ENCODE data around the gene RBMS1. TPM values are rescaled to one million over a fixed set of nuclear protein-coding genes. Genes with fewer than 3 reads are reported as not detected.

RBMS1 gene
- total RNA-seq, 1 donor = 170 TPM

DNA sequence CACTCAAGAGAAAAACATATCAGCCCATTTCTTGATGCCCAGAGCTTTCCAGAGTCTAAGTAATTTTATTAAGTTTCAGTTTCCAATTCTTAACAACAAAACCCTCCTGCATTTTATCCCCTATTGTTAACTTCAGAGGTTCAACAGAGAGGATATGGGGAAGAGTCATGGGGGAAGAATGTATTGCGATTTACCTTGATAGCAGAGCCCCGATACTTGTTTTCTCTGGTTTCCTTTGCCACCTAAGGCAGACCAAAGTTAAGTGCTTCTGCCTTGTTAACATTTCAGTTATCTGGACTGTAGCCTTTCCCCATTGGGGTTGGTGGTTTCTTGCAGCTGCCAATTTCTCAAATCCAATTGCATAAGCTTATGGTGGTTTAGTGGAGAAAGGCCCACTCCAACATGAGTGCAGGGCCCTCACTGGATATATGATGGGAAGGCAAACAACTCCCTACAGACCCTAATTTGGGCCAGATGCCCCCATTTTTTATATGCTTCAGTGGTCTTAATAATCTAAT lies 211.5 kb downstream of the RBMS1 start:
- H3K4me3 ChIP-seq (ENCODE audit: low read depth, low read length) = no peak overlapping the region
- TF ChIP-seq, protein P1, sequence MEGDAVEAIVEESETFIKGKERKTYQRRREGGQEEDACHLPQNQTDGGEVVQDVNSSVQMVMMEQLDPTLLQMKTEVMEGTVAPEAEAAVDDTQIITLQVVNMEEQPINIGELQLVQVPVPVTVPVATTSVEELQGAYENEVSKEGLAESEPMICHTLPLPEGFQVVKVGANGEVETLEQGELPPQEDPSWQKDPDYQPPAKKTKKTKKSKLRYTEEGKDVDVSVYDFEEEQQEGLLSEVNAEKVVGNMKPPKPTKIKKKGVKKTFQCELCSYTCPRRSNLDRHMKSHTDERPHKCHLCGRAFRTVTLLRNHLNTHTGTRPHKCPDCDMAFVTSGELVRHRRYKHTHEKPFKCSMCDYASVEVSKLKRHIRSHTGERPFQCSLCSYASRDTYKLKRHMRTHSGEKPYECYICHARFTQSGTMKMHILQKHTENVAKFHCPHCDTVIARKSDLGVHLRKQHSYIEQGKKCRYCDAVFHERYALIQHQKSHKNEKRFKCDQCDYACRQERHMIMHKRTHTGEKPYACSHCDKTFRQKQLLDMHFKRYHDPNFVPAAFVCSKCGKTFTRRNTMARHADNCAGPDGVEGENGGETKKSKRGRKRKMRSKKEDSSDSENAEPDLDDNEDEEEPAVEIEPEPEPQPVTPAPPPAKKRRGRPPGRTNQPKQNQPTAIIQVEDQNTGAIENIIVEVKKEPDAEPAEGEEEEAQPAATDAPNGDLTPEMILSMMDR (IDR thresholded peaks at IDR 0.05; ENCODE audit: insufficient read depth, low read length) = no peak
- DNase-seq (ENCODE audit: low read depth) = peak; percentile 68

DNA sequence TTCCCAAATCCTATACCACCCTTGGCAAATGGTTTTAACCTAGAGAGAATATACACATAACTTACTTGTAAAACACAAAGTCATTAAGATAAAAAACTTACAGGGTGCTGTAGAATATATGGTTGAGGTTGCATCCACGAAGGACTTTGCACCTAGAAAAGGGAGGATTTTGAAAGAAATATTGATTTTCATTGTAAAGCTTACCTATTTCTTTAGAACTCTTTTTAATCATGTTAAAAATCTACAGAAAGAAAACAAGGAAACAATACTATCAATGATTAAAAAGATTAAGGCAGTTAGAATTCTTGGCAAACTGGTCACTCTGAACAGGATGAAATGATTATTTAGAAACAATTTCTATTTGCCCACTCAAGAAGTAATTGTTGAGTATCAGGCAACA lies 212.4 kb downstream of the RBMS1 start:
- no peak overlapping the region for H3K4me3 ChIP-seq (ENCODE audit: low read depth, low read length)
- TF ChIP-seq, protein P1 (IDR thresholded peaks at IDR 0.05; ENCODE audit: insufficient read depth, low read length) = no peak
- DNase-seq (ENCODE audit: low read depth) = no peak

DNA sequence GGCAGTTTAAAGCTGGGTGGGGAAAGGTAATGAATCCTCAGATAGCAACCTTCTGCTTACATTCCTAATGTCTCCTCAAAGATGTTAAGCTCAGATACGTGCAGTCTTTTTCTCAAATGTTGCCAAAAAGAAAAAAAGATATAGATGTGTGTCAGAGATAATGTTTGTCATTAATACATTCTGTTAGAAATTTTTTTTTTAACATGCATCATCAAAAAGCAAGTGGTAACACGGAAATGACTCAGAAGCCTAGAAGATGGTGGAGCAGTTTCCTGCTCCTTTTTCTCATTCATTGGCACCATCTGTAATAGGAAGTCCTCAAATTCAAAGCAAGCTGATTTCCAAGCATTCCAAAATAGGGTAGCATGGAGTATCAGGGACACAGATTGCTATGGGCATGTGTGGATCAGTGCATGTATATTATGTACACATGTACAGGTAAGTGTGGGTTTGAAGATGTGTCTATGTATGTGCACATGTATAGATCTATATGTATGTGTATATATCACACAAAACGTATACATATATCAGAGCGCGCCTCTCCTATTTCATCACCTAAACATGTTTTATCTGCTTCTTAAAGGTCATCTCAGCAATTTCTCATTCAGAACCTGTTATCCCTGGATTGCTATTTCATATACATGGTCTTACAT lies 213.7 kb downstream of the RBMS1 start:
- H3K4me3 ChIP-seq (ENCODE audit: low read depth, low read length) = no peak overlapping the region
- TF ChIP-seq, protein P1 (IDR thresholded peaks at IDR 0.05; ENCODE audit: insufficient read depth, low read length) = no peak
- peak; percentile 57 for DNase-seq (ENCODE audit: low read depth)

DNA sequence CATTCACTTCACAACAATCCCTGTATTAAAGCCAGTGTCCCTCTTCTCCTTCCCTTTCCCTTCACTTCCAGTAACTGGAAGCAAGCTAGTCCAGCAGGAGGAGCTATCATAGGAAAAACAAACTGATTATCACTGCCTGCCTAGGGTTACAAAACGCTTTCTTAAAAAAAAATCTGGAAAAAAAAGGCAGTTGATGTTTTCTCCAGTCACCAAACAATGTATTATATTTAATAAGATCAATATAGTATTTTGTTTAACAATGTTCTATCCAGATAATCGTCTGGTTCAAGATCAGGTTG lies 214.8 kb downstream of the RBMS1 start:
- TF ChIP-seq, protein P1 (IDR thresholded peaks at IDR 0.05; ENCODE audit: insufficient read depth, low read length) = peak; percentile 67
- peak; percentile 82 for DNase-seq (ENCODE audit: low read depth)
- H3K4me3 ChIP-seq (ENCODE audit: low read depth, low read length) = no peak overlapping the region

DNA sequence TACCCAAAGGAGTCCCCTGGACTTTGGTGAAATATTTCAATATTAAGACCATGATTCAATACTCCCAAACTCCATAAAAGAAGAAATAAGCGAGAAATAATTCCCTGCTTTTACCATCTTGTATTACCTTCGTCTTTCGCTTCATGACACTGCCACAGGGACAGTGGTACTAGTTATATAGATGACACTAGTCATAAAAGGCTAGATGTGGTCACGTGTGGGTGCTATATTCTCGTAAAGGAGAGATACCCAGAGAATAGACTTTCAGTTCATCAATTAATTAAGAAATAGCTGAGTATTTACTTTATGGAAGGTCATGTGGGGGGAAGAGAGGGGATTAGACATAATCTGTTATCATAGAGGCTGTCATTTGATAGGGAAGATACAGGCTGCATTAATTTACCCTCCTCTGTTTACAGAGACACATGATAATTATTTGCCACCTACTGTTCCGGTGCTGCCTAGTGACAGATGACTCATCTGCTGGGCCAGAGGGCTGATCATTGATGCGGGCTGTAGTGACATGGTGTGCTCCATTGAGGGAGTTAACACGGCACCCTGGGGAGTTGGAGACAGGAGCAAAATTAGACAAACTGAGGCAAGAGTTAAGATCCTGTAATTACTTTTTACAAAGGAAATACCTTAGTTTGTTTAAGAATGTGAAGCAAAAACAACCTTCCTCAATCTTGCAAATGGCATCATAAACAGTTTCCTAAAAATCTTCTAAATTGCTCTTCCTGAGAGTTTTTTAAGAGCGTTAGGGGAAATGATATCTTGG lies 215.3 kb downstream of the RBMS1 start:
- DNase-seq (ENCODE audit: low read depth) = no peak
- H3K4me3 ChIP-seq (ENCODE audit: low read depth, low read length) = no peak overlapping the region
- TF ChIP-seq, protein P1 (IDR thresholded peaks at IDR 0.05; ENCODE audit: insufficient read depth, low read length) = no peak

DNA sequence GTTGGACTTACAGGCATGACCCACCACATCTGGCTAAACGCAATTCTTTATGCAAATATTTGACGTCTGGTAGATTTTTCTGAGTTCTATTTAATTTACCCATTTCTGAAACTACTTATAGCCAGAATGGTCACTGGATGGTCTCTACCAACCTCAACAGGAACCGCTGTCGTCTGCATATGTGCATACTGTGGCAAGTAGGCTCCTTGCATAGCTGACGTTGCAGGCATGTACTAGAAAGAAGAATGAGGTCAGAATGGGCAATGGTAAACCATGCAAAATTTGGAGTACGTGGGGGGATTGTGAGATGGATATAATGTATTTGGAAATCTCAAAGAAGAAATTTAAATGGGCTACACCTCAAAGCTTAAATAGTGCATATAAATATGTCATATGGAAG lies 216.5 kb downstream of the RBMS1 start:
- DNase-seq (ENCODE audit: low read depth) = no peak
- TF ChIP-seq, protein P1 (IDR thresholded peaks at IDR 0.05; ENCODE audit: insufficient read depth, low read length) = no peak
- H3K4me3 ChIP-seq (ENCODE audit: low read depth, low read length) = no peak overlapping the region

Measured in fibroblast of the aortic adventitia (primary cell).